IPS-NIHi7 (cell line): ENCODE data around the gene MAT2A.

Experiments
- DNase-seq: peaks from one replicate; pipeline ENCODE4 v3.0.0; 2012; ENCODE audit warnings: mixed read lengths; ENCODE audit errors: extremely low spot score

MAT2A gene

DNA sequence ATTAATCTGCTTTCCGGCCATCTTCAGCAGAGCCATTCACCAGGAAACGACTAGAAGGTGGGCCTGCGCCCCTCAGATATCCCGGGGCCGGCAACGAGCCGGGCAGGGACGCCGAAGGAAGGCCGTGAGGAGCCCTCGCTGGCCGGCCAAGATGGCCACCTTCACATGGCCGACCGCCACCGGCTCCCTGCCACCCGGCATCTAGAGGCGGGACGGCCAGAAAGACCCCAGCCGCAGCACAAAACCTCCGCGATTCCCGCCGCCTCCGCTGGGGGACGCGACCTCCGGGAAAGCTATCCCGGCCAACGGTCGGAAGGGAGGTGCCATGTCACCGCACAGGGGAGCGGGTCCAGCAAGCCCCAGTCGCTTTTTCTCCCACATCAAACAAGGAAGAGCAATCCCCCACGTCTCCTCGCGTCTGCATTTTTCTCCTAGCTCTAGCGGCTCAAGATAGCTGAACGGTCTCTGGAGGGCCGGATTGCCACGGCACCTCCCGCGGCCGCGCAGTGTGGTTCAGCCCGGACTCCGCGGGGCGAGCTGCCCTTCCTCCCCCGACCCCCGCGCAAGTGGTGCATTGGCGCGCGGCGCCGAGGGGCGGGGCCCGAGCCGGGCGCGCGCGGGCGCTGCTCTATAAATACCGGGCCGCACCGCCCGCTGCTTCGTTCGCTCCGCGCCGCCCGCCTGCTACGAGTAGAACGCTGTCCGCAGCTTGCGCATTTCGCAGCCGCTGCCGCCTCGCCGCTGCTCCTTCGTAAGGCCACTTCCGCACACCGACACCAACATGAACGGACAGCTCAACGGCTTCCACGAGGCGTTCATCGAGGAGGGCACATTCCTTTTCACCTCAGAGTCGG, at the start of gene MAT2A:
Gene MAT2A (plus strand): TSS at position 662 of the 854 bp plus-strand sequence. CDS start 120 bp downstream, at position 782.
- DNase-seq = peak; percentile 91

- no peak for DNase-seq
These were observed 47.9 kb upstream of the MAT2A start for GRCh38 chr2:85490861-85491755.

GRCh38 chr2:85496436-85496835, 42.5 kb upstream of the MAT2A start:
- no peak for DNase-seq

DNA sequence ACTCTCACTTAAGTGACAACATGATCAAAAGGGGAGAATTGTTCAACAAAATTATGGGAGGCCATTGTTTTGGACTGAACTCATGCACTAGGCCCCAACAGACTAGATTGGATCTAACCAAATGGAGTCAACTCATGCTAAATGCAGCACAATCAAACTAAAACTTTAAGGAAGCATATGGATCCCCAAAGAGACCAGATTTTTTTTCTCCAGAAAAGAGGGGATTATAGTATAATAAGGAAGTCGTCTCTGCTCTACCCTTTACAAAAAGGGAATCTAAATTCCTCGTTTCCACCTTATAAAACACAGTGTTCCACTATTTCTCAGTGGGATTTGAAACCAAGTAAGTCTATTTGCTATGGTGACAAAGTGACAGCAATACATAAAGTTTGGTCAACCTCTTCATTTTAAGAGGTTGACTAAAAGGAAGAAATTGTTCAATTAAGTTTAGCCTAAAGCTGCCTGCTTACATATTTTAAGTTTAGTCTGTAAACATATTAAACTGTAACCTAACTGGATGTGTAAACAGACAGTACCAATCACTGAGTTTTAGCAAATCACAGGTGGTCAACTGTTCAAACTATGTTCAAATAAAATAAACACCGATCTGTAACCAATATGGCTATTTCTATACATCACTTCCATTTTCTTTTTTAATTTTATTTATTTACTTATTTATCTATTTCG, 40.9 kb upstream of the MAT2A start:
- no peak for DNase-seq

- peak; percentile 35 for DNase-seq
These were observed 37.7 kb upstream of the MAT2A start for GRCh38 chr2:85501248-85501647.

- DNase-seq = no peak
These were observed 36.2 kb upstream of the MAT2A start for GRCh38 chr2:85502720-85503119.

DNA sequence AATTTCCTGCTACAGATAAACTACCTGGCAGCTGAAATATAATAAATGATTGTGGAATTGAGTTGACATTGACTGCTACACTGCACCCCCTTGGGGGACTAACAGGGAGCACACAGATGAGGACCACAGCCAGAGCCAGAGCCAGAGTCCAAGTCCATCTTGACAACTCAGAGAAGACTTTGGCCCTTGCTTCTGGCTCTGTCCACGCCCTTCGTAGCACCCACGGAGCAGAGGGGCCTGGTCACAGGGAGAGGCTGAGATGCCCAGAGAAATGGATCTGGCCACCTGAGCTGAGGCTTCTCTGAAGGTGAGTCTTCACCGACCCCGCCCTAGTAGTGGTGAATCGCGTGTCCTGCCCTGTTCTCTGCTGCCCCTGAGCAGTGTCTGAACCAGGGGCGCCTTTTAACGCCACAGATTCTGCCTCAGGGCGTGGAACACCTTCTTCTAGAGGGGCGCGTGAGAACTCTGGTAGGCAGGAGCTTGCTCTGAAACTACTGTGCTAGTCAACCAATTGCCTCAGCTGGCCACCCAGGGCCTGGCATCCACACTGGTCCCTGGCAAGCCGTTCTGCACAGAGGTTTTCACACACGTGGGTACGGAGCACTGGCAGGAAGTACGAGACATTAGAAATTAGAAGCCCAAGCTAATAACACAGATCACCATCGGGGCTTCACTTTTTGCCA, 35.7 kb upstream of the MAT2A start:
- no peak for DNase-seq

- DNase-seq = no peak
These were observed 34.9 kb upstream of the MAT2A start for GRCh38 chr2:85503851-85504777.

- no peak for DNase-seq
These were observed 34.1 kb upstream of the MAT2A start for GRCh38 chr2:85504778-85505261.

DNA sequence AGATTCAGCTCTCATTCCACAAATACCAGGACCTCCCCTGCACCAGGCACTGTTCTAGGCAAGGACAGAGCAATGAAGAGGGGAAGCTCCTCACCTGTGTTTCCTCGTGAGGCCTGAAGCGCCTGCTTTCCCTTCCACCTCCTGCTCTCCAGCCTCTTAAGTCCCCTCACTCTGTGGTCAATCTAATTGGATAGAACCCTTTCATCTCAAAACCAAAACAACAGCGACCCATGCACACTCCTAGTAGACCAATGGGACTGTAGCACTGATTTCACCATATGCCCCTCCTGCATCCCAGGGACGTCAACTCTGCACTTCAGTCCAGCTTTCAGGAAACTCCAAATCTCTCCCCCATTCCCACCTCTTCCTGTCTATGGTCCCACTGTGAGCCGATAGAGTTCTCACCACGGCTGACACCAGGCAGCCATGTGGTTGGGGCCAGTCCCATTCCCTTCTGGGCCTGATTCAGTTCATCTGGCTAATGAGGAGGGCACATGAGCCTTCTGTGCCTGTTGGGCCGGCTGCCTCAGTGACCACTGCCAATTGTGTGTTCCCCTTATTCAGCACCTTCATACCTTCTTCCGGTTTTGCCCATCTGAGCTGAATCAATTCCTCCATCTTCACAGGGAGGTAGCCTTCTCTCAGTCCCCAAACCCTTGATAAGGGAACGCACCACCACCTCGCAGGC, 33.3 kb upstream of the MAT2A start:
- DNase-seq = no peak

DNA sequence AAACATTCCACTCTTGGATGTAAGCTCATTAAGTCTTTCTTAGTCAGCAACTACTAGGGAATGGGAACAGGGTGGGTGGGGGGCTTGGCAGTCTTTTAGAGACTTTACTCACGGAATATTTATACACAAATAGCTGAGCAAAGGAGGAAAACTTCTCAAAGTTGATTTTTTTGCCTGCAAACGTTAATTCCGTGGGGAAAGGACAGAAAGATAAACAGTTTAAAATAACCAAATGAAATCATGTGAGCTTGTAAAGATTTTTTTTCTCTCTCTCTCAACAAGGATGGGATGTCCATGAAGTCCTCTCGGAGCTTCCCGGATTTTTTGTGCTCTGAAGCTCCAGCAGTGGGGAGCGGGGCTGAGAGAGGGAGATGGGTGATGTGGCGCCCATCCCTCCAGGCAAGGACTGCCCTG, 32.2 kb upstream of the MAT2A start:
- no peak for DNase-seq

- DNase-seq = peak; percentile 3
These were observed 27.8 kb upstream of the MAT2A start for GRCh38 chr2:85511008-85511811.

- no peak for DNase-seq
These were observed 24.6 kb upstream of the MAT2A start for GRCh38 chr2:85514323-85514722.

DNA sequence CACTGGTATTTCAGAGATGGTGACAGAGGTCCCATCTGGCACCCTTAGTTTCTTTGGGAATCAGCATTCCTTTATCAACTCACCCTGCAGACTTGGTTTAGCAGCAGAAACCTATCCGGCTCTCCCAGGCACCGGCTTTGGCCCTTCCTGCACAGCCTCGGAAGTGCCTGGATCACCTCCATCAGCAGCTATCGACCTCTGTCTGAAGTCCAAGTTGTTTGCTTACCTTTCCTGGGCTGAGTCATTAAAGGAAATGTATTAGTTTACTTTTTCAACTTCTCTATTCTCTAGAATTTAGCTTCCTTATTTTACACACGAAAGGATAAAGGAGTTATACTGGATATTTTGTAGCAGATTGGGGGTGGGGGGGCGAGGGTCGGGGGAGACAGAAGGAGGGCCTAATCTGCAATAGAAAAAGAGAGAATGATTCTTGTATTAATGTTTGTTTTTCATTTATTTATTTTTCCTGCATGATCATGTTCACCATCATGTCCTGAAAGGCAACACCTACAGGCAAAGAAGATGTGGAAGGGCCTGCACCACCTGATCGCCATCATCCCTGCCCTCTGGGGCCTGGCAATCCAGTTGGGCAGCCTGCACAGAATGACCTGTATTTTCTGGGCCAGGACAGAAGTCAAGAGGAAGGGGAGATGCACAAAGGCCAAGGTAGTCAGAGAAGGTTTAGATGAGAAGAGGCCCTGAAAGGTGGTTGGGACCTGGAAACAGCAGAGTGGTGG, 22.1 kb upstream of the MAT2A start:
- DNase-seq = no peak

DNA sequence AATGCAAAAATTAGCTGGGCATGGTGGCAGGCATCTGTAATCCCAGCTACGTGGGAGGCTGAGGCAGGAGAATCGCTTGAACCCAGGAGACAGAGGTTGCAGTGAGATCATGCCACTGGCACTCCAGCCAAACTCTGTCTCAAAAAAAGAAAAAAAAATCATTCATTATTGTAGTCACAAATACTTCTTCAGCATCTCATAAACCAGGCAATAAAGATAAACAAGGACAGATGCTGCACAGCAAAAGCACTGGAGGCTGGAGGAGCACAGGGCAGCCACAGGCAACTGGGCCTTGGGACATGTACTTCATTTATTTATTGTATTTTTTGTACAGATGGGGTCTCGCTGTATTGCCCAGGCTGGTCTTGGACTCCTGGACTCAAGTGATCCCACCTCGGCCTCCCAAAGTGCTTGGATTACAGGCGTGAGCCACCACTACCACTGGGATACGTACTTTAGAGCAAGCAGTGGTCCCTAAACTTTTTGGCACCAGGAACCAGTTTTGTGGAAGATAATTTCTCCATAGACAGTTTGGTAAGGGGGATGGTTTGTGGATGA, 16.8 kb upstream of the MAT2A start:
- no peak for DNase-seq

GRCh38 chr2:85523062-85523902, 15.7 kb upstream of the MAT2A start:
- DNase-seq = no peak

GRCh38 chr2:85523903-85524335, 15.0 kb upstream of the MAT2A start:
- DNase-seq = no peak
